MM.1S (cell line): ENCODE data around the gene CMTM5.

Experiments
- DNase-seq: peaks from one replicate; pipeline ENCODE4 v3.0.0-alpha.2; 2015
- H2AFZ ChIP-seq: fragments of 300-600 bp; sonication (generic); 2 replicates; pipeline ENCODE4 v1.6.0; 2016; ENCODE audit warnings: antibody characterized with exemption, low read length
- H3F3A ChIP-seq: fragments of 300-600 bp; sonication (generic); 2 replicates; pipeline ENCODE4 v1.6.1; 2016; ENCODE audit warnings: mild to moderate bottlenecking, antibody characterized with exemption, low read length, moderate library complexity, mixed read lengths; ENCODE audit not compliant: insufficient read depth
- H3K27ac ChIP-seq: fragments of 300-600 bp; sonication (generic); 2 replicates; pipeline ENCODE4 v1.5.1; 2016; ENCODE audit warnings: mild to moderate bottlenecking, low read length
- H3K27me3 ChIP-seq: fragments of 300-600 bp; sonication (generic); replicated peaks from 2 replicates; pipeline ENCODE4 v1.6.0; 2016; ENCODE audit warnings: low read length; ENCODE audit not compliant: insufficient read depth
- H3K36me3 ChIP-seq: fragments of 300-600 bp; sonication (generic); replicated peaks from 2 replicates; pipeline ENCODE4 v1.6.1; 2016; ENCODE audit warnings: mild to moderate bottlenecking, low read length, mixed read lengths; ENCODE audit not compliant: insufficient read depth
- H3K4me1 ChIP-seq: fragments of 300-600 bp; sonication (generic); 2 replicates; pipeline ENCODE4 v1.6.1; 2016; ENCODE audit warnings: low read length, mixed read lengths
- H3K4me2 ChIP-seq: fragments of 300-600 bp; sonication (generic); 2 replicates; pipeline ENCODE4 v1.6.0; 2016; ENCODE audit warnings: low read depth, low read length
- H3K4me3 ChIP-seq: fragments of 300-600 bp; sonication (generic); 2 replicates; pipeline ENCODE4 v1.5.1; 2016; ENCODE audit warnings: low read length, mixed read lengths
- H3K79me2 ChIP-seq: fragments of 300-600 bp; sonication (generic); 2 replicates; pipeline ENCODE4 v1.6.1; 2016; ENCODE audit warnings: mixed run types, low read length, mixed read lengths
- H3K9ac ChIP-seq: fragments of 300-600 bp; sonication (generic); 2 replicates; pipeline ENCODE4 v1.6.1; 2016; ENCODE audit warnings: low read length, mixed read lengths
- H3K9me2 ChIP-seq: fragments of 300-600 bp; sonication (generic); replicated peaks from 2 replicates; pipeline ENCODE4 v1.6.1; 2016; ENCODE audit warnings: mild to moderate bottlenecking, low read length, mixed read lengths; ENCODE audit not compliant: insufficient read depth
- H3K9me3 ChIP-seq: fragments of 300-600 bp; sonication (generic); replicated peaks from 2 replicates; pipeline ENCODE4 v1.6.1; 2016; ENCODE audit warnings: mild to moderate bottlenecking, low read length, mixed read lengths; ENCODE audit not compliant: insufficient read depth
- H4K20me1 ChIP-seq: fragments of 300-600 bp; sonication (generic); 2 replicates; pipeline ENCODE4 v1.6.1; 2016; ENCODE audit warnings: mild to moderate bottlenecking, low read length, moderate library complexity, mixed read lengths; ENCODE audit not compliant: insufficient read depth
- EZH2 ChIP-seq: fragments of 300-600 bp; sonication (generic); optimal IDR thresholded peaks from 2 replicates; pipeline ENCODE3; 2017; ENCODE audit warnings: low read depth, mild to moderate bottlenecking, antibody characterized with exemption, low read length, mixed read lengths
- EZH2phosphoT487 ChIP-seq: fragments of 300-600 bp; sonication (generic); IDR thresholded peaks from 2 replicates; pipeline ENCODE4 v1.6.1; 2018; ENCODE audit warnings: antibody characterized with exemption, low read length
- TF ChIP-seq, protein P1 (sequence below): fragments of 300-600 bp; sonication (generic); IDR thresholded peaks from 2 replicates; pipeline ENCODE4 v1.5.1; 2016; ENCODE audit warnings: antibody characterized with exemption, low read length, mixed read lengths

CMTM5 gene

DNA sequence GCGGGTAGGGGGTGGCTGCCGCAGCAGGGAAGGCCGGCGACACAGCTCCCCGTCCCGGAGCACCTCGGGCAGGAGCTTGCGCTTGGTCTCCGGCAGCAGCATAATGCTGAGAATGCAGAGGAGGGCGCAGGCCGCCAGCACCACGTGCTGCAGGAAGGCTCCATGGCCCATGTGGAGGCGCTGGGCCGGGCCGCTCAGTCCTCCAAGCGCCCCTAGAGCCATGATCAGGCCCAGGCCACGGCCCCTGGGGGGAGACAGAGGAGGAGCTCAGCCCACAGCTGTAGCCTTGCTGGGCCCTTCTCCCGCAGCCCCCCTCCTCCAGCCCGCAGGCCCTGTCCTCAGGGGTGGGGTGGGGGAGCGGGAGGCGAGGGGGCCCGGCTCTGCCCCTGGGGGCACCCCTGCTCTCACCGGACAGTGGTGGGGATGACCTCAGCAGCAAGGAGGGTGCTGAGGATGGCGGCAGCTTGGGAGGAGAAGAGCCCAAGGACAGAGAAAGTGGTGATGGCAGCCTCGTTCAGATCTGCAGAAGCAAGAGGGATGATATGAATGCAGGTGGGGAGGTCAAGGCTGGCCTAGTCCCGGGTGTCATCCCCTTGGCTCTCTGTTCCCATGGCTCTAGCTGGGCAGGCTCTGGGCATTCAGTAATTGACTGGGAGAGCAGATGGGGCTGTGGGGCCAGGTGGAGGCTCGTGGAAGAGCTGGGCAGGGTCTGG lies 30.0 kb upstream of the CMTM5 start:
- H3F3A ChIP-seq, result no peaks in the 10 kb centered on the region
- H3K4me2 ChIP-seq, result no peak overlapping the region
- H3K4me1 ChIP-seq, result no peaks in the 10 kb centered on the region
- TF ChIP-seq, protein P1, sequence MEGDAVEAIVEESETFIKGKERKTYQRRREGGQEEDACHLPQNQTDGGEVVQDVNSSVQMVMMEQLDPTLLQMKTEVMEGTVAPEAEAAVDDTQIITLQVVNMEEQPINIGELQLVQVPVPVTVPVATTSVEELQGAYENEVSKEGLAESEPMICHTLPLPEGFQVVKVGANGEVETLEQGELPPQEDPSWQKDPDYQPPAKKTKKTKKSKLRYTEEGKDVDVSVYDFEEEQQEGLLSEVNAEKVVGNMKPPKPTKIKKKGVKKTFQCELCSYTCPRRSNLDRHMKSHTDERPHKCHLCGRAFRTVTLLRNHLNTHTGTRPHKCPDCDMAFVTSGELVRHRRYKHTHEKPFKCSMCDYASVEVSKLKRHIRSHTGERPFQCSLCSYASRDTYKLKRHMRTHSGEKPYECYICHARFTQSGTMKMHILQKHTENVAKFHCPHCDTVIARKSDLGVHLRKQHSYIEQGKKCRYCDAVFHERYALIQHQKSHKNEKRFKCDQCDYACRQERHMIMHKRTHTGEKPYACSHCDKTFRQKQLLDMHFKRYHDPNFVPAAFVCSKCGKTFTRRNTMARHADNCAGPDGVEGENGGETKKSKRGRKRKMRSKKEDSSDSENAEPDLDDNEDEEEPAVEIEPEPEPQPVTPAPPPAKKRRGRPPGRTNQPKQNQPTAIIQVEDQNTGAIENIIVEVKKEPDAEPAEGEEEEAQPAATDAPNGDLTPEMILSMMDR, result no peak
- TF ChIP-seq EZH2 (no peak), EZH2phosphoT487 (no peak)
- no peak for DNase-seq
- no peak overlapping the region for H3K27ac ChIP-seq
- no peaks in the 10 kb centered on the region for H3K79me2 ChIP-seq
- H3K9me2 ChIP-seq, result no peaks in the 10 kb centered on the region
- no peak overlapping the region for H2AFZ ChIP-seq
- no peak overlapping the region for H3K4me3 ChIP-seq
- no peaks in the 10 kb centered on the region for H4K20me1 ChIP-seq
- peaks cover 3% of the 10 kb centered on the region for H3K27me3 ChIP-seq
- H3K36me3 ChIP-seq, result no peaks in the 10 kb centered on the region
- no peaks in the 10 kb centered on the region for H3K9me3 ChIP-seq
- H3K9ac ChIP-seq, result no peak overlapping the region

DNA sequence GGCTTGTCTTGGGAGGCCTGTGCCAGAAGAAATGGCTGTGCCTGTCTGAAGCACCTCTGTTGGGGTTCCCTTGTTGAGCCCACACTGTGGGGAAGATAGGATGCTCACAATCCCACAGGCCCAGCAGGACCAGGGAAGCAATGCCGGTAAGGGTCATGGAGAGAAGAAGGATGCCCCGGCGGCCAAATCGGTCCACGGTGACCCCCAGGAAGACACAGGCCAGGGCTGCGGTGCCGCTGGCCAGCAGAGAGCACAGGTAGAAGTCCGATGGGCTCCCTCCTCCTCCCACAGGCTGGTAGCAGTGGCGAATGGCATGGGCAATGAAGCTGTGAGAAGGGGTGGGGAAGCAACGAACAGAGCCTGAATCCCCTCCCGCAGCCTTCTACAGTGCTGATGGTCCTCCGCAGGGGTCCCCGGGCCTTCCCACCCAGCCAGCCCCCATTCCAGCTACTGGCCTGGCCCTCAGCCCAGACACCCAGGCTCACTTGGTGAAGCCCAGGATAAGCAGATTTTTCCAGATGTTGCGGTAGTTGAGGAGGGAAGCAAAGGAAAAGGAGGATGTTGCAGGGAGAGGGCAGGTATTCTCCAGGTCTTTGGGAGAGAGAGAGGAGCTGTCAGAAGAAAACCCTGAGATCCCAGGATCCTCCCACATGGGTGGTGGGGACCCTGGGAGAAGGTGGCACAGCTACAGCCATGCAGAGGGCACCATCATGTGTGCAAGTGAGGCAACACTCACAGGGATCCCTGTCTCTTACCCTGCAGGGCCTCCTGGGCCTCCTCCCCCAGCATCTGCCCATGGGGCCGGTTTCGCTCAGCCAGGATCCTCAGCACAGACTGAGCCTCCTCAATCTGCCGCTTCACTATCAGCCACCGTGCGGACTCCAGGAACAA lies 29.2 kb upstream of the CMTM5 start:
- Histone ChIP-seq H3K36me3 (no peaks in the 10 kb centered on the region), H3K4me2 (no peak overlapping the region), H3K9me2 (no peaks in the 10 kb centered on the region), H3K27ac (no peak overlapping the region), H4K20me1 (no peaks in the 10 kb centered on the region), H3K4me1 (no peaks in the 10 kb centered on the region), H3K4me3 (no peak overlapping the region), H2AFZ (no peak overlapping the region), H3F3A (no peaks in the 10 kb centered on the region), H3K79me2 (no peaks in the 10 kb centered on the region), H3K9me3 (no peaks in the 10 kb centered on the region), H3K9ac (no peak overlapping the region), H3K27me3 (peaks cover 5% of the 10 kb centered on the region)
- DNase-seq, result no peak
- TF ChIP-seq EZH2 (no peak), EZH2phosphoT487 (no peak)
- TF ChIP-seq, protein P1, result no peak

DNA sequence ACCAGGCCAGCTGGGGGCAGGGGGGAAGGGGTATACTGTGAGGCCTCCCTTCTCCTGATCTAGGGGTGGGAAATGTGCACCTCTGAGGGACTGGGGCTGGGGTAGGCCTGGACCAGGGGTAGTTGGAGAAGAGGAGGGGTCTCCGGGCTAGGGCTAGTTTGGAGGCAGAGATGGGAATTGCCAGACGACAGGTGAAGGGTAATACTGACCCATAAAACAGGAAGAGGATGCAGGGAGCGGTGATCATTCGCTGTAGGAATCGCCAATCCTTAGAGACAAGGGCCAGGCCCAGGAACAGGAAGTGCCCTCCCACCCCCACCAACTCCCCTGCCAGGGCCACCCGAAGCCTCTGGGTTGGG lies 28.6 kb upstream of the CMTM5 start:
- H3K9ac ChIP-seq, result no peak overlapping the region

More for the DNA sequence above, 28.6 kb upstream of the CMTM5 start:
- H3F3A ChIP-seq, result no peaks in the 10 kb centered on the region
- no peak overlapping the region for H3K4me3 ChIP-seq
- H3K79me2 ChIP-seq, result no peaks in the 10 kb centered on the region
- H3K27ac ChIP-seq, result no peak overlapping the region
- H3K27me3 ChIP-seq, result peaks cover 5% of the 10 kb centered on the region
- no peak overlapping the region for H3K4me2 ChIP-seq
- TF ChIP-seq, protein P1, result no peak
- TF ChIP-seq EZH2phosphoT487, result no peak
- no peak for TF ChIP-seq EZH2
- no peaks in the 10 kb centered on the region for H3K36me3 ChIP-seq
- H4K20me1 ChIP-seq, result no peaks in the 10 kb centered on the region
- no peak for DNase-seq
- H3K9me2 ChIP-seq, result no peaks in the 10 kb centered on the region
- H3K4me1 ChIP-seq, result no peaks in the 10 kb centered on the region
- H3K9me3 ChIP-seq, result no peaks in the 10 kb centered on the region
- no peak overlapping the region for H2AFZ ChIP-seq
